HepG2 (cell line): ENCODE results near the gene DCAF8. TPM values are rescaled to one million over a fixed set of nuclear protein-coding genes. Genes with fewer than 3 reads are reported as not detected.

Experiments used
- ATAC-seq: fragments of 200-7000 bp; cut with Tn5 transposase; 3 replicates; pipeline ENCODE4 v1.9.1; 2020; ENCODE audit warnings: mild to moderate bottlenecking, moderate library complexity
- BruUV-seq: library from RNA; stranded (reverse); fragments of 400-500 nt; replicated peaks from 2 replicates; lab custom pipeline; 2021; lab: Mats Ljungman, UMichigan
- CTCF ChIA-PET: fragments of 300-600 bp; formaldehyde crosslinking; extraction: SDS; loops from one replicate; lab custom pipeline; 2021; ENCODE audit warnings: low total read pairs, inconsistent platforms, low intra/inter-chr PET ratio; lab: Yijun Ruan, JAX
- POLR2A ChIA-PET: fragments of 350-600 bp; sonication (Branson Sonifier 250); formaldehyde crosslinking; loops from one replicate; lab custom pipeline; 2020; ENCODE audit warnings: antibody characterized with exemption, inconsistent platforms; lab: Yijun Ruan, JAX
- DNase-seq: peaks from one replicate; pipeline ENCODE4 v3.0.0-alpha.2; 2015; ENCODE audit warnings: low spot score
- FAIRE-seq: peaks from 3 replicates; lab custom pipeline; 2011; peaks lifted over from hg19 to GRCh38; lab: Jason Lieb, UNC
- H2AFZ ChIP-seq: one replicate; pipeline ENCODE4 v1.6.1; 2011; ENCODE audit warnings: low read length, inconsistent platforms
- H3K27ac ChIP-seq: fragments of 300-600 bp; 3 replicates; pipeline ENCODE4 v1.8.0; 2011; ENCODE audit warnings: mixed run types, mild to moderate bottlenecking, mixed read lengths, low read length, inconsistent platforms; ENCODE audit not compliant: insufficient read depth; ENCODE audit errors: extremely low read length
- H3K27me3 ChIP-seq, 2 experiments: fragments of 200-600 bp in 1 of 2; 2 replicates in 1 of 2; 3 replicates in 1 of 2; pipeline versions ENCODE4 v1.6.0 to v1.8.0; 2011; ENCODE audit warnings: low read length in 2 of 2, mild to moderate bottlenecking in 2 of 2, moderate library complexity in 2 of 2, inconsistent platforms in 1 of 2; ENCODE audit not compliant: insufficient read depth in 2 of 2, control insufficient read depth in 1 of 2
- H3K36me3 ChIP-seq, 2 experiments: fragments of 200-600 bp in 1 of 2; replicated peaks in 1 of 2; 2 replicates in 1 of 2; 3 replicates in 1 of 2; pipeline versions ENCODE4 v1.5.1 to v1.8.0; 2011; ENCODE audit warnings: low read length in 2 of 2, inconsistent platforms in 1 of 2; ENCODE audit not compliant: insufficient read depth in 2 of 2, control insufficient read depth in 1 of 2
- H3K4me1 ChIP-seq: 2 replicates; pipeline ENCODE4 v1.5.1; 2012; ENCODE audit warnings: low read length, inconsistent platforms; ENCODE audit not compliant: insufficient read depth
- H3K4me2 ChIP-seq: 2 replicates; pipeline ENCODE4 v1.6.0; 2011; ENCODE audit warnings: low read depth, low read length, inconsistent platforms
- H3K4me3 ChIP-seq, 3 experiments: fragments of 200-600 bp in 1 of 3; sonication (generic), shearing (Covaris generic) in 1 of 3; replicated peaks in 1 of 3; 2 replicates each; pipeline ENCODE4 v1.5.1; 2011 to 2016; ENCODE audit warnings: low read length in 3 of 3, inconsistent platforms in 2 of 3, low read depth in 2 of 3, mild to moderate bottlenecking in 2 of 3, control low read depth in 1 of 3, mixed read lengths in 1 of 3; ENCODE audit not compliant: insufficient read depth in 1 of 3
- H3K79me2 ChIP-seq: one replicate; pipeline ENCODE4 v1.6.1; 2011; ENCODE audit warnings: low read length, inconsistent platforms; ENCODE audit not compliant: insufficient read depth
- H3K9ac ChIP-seq: 2 replicates; pipeline ENCODE4 v1.6.0; 2011; ENCODE audit warnings: mild to moderate bottlenecking, low read depth, low read length, inconsistent platforms; ENCODE audit not compliant: insufficient read depth
- H3K9me3 ChIP-seq: 2 replicates; pipeline ENCODE4 v1.5.1; 2012; ENCODE audit warnings: mild to moderate bottlenecking, low read length
- H4K20me1 ChIP-seq: 2 replicates; pipeline ENCODE4 v1.6.0; 2011; ENCODE audit warnings: inconsistent platforms, mild to moderate bottlenecking, low read length, moderate library complexity; ENCODE audit not compliant: insufficient read depth
- BHLHE40 ChIP-seq: IDR thresholded peaks from 2 replicates; pipeline ENCODE4 v1.6.1; 2011; ENCODE audit warnings: low read length, improper control_type of control experiment
- BRCA1 ChIP-seq: sonication (generic); formaldehyde crosslinking; IDR thresholded peaks from 2 replicates; pipeline ENCODE4 v1.4.0; 2020; ENCODE audit warnings: missing genetic modification reagents
- CCDC6 ChIP-seq: sonication (generic); formaldehyde crosslinking; IDR thresholded peaks from 2 replicates; pipeline ENCODE4 v1.8.1; 2022; ENCODE audit warnings: mild to moderate bottlenecking, missing genetic modification reagents, moderate library complexity
- HOXA5 ChIP-seq: sonication (generic); formaldehyde crosslinking; IDR thresholded peaks from 2 replicates; pipeline ENCODE4 v1.4.0; 2020; ENCODE audit warnings: missing genetic modification reagents
- KAT7 ChIP-seq: IDR thresholded peaks from 2 replicates; pipeline ENCODE4 v1.6.1; 2018; ENCODE audit warnings: borderline replicate concordance, missing compliant biosample characterization
- MXD4 ChIP-seq: IDR thresholded peaks from 2 replicates; pipeline ENCODE4 v1.6.1; 2016; ENCODE audit warnings: mild to moderate bottlenecking, missing biosample characterization, missing genetic modification reagents
- RAD21 ChIP-seq: fragments of 450-650 bp; formaldehyde crosslinking; IDR thresholded peaks from 2 replicates; pipeline ENCODE4 v1.5.0; 2020; ENCODE audit warnings: mild to moderate bottlenecking
- SMC3 ChIP-seq: IDR thresholded peaks from 2 replicates; pipeline ENCODE4 v1.6.1; 2011; ENCODE audit warnings: low read length, improper control_type of control experiment
- SOX5 ChIP-seq: IDR thresholded peaks from 2 replicates; pipeline ENCODE4 v1.6.1; 2016; ENCODE audit warnings: borderline replicate concordance
- STAG1 ChIP-seq: sonication (generic); formaldehyde crosslinking; IDR thresholded peaks from 2 replicates; pipeline ENCODE4 v1.4.0; 2020; ENCODE audit warnings: missing genetic modification reagents
- TEAD3 ChIP-seq: optimal IDR thresholded peaks from 2 replicates; pipeline ENCODE3; 2016; ENCODE audit warnings: borderline replicate concordance
- ZFX ChIP-seq: sonication (generic); formaldehyde crosslinking; IDR thresholded peaks from 2 replicates; pipeline ENCODE4 v1.4.0; 2020; ENCODE audit warnings: mild to moderate bottlenecking, low read depth, missing genetic modification reagents, moderate library complexity
- ZNF10 ChIP-seq: sonication (generic); formaldehyde crosslinking; IDR thresholded peaks from 2 replicates; pipeline ENCODE4 v1.4.0; 2020; ENCODE audit warnings: mild to moderate bottlenecking, low read depth, missing genetic modification reagents, borderline replicate concordance
- ZNF350 ChIP-seq: sonication (generic); formaldehyde crosslinking; IDR thresholded peaks from 2 replicates; pipeline ENCODE4 v1.4.0; 2020; ENCODE audit warnings: mild to moderate bottlenecking, low read depth, missing genetic modification reagents, borderline replicate concordance
- WGBS: methylation state at CpG from one replicate; pipeline ENCODE4 v1.1.6; 2017; ENCODE audit warnings: low lambda C conversion rate; 5-methylcytosine and 5-hydroxymethylcytosine counted together
- in situ Hi-C: cut with HindIII; loops from 2 replicates; pipeline ENCODE4 v1.10.0; 2017; ENCODE audit warnings: low pct_unique_long_range_greater_than_20kb; ENCODE audit not compliant: extremely low pct_ligation_motif_present
- intact Hi-C: fragments of 100-400 bp; cut with micrococcal nuclease; formaldehyde crosslinking; loops from one replicate; pipeline ENCODE4 v1.10.0; 2022; ENCODE audit not compliant: unreplicated experiment
- polyA plus RNA-seq, 8 experiments: library from polyadenylated mRNA; depleted of rRNA in 3 of 8; stranded (reverse) in 7 of 8; unstranded in 1 of 8; fragments of >200 nt; fragmentation: Illumina TruSeq in 4 of 8; extraction: Trizol in 4 of 8; gene quantifications; 2 replicates each; pipeline versions ENCODE4 v1.2.1 to v1.2.3, GENCODE V29; 2011 to 2016; ENCODE audit warnings: low read depth in 4 of 8, missing spikeins in 1 of 8, mixed read lengths in 1 of 8; ENCODE audit not compliant: insufficient read depth in 1 of 8
- total RNA-seq, 5 experiments: library from RNA; depleted of rRNA; stranded (reverse); fragments of >200 nt; fragmentation: Illumina TruSeq; extraction: Trizol; gene quantifications; 2 replicates each; pipeline ENCODE4 v1.2.3, GENCODE V29; 2016; ENCODE audit warnings: low read depth in 1 of 5
- TF ChIP-seq, protein P1 (sequence below): sonication (generic); IDR thresholded peaks from 2 replicates; pipeline ENCODE4 v1.6.1; 2016; ENCODE audit warnings: low read depth, borderline replicate concordance
- TF ChIP-seq, protein P2 (sequence below), 2 experiments: sonication (generic) in 1 of 2; formaldehyde crosslinking in 1 of 2; IDR thresholded peaks; 2 replicates each; pipeline versions ENCODE4 v1.4.0 to v1.6.1; 2018 to 2020; ENCODE audit warnings: missing genetic modification reagents in 2 of 2, borderline replicate concordance in 1 of 2, low read depth in 1 of 2, mild to moderate bottlenecking in 1 of 2, missing biosample characterization in 1 of 2
- TF ChIP-seq, protein P3 (sequence below): IDR thresholded peaks from 2 replicates; pipeline ENCODE4 v1.6.1; 2012; ENCODE audit warnings: inconsistent platforms
- TF ChIP-seq, protein P4 (sequence below): sonication (generic); formaldehyde crosslinking; IDR thresholded peaks from 2 replicates; pipeline ENCODE4 v1.4.0; 2020; ENCODE audit warnings: missing genetic modification reagents

DCAF8 gene
- total and polyA plus RNA-seq, 2 of the 13 experiments (the other 11 are each of a cell fraction or from before 2014, with no cell fraction given): 73.4 to 79.8 TPM

DNA sequence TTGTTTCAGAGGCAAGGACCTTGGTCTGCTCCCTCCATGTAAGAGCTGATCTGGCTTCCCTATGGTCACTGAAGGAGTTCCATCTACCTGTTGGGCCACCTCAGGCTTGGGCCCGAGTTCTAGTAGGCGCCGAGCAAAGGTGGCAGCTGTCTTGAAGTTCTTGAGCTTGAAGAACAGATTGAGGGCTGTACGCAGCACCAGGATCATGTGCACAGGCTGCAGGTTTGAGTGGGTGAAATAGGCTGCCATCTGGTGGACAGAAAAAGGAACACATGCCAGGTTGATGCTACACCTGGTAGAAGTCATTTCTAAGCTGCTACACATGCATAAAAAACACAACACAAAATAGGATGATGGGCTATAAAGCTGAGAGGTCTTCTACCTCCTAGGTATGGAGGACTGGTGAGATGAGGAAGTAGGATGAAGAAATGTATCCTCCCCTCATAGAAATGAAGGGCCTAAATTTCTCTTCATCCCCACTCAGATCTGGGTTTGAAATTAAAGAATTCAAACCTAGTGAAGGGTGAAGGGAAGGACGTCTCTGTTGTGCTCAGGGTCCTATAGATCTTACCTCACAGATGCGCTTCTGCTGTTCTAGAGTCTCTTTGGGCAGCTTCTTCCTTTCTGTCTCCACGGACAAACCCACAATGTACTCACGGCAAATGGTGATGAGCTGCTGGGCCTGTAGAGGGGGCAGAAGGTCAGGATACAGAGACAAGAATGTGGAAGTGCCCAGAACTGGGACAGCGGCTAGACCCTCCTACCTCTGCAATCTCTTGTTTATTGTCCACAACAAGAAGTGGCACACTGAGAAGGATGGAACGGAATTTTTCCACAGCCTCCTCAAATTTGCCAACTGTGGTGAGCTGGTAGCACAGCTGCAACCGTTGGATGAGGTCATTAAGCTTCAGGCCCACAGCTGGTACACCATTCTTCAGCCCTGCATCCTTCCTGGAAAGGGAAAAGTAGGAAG lies 29.2 kb upstream of the DCAF8 start:
- no peaks in the 10 kb centered on the region for H3K27me3 ChIP-seq
- ChIA-PET POLR2A (interaction anchor here (0.7 to 1.3 kb wide), 6 partner anchors 29 to 191 kb away, joined by 3 to 6 read pairs (median 3); partner anchors contain the start of genes CASQ1 and DCAF8), CTCF (interaction anchor here (1.8 to 2.2 kb wide), 2 partner anchors 98 to 190 kb away, joined by 11 to 13 read pairs; no protein-coding TSS in a partner anchor)
- H2AFZ ChIP-seq: no peak overlapping the region
- H3K4me2 ChIP-seq: no peak overlapping the region
- DNase-seq (peak; percentile 65), FAIRE-seq (peak; percentile 93), ATAC-seq (peak; percentile 91)
- peaks cover 12% of the 10 kb centered on the region for H4K20me1 ChIP-seq
- H3K27ac ChIP-seq: no peak overlapping the region
- WGBS: 75% methylated on average over 9 of the region's 11 CpGs
- H3K79me2 ChIP-seq: no peaks in the 10 kb centered on the region
- H3K9ac ChIP-seq: no peak overlapping the region; the same call in 1 of the 2 replicates
- in situ Hi-C loops (loop anchor here (5.0 kb wide), 1 partner anchor 99 kb away; the partner anchor contains the start of gene CASQ1), intact Hi-C loops (loop anchor here (1.0 kb wide), 1 partner anchor 98 kb away; no protein-coding TSS in a partner anchor)
- no peak overlapping the region for H3K4me3 ChIP-seq
- H3K9me3 ChIP-seq: no peaks in the 10 kb centered on the region
- BruUV-seq: no TSS peak
- peaks cover 48 to 74% of the 10 kb centered on the region in 2 experiments for H3K36me3 ChIP-seq
- peaks cover 17% of the 10 kb centered on the region for H3K4me1 ChIP-seq
- TF ChIP-seq MXD4 (CRISPR knock-in tag) (peak; percentile 43; the same call in 1 of the 2 replicates), STAG1 (CRISPR knock-in tag) (peak; percentile 49), CCDC6 (CRISPR knock-in tag) (0 out of 2 replicates have a peak, but pooled peaks have one; percentile 53), RAD21 (CRISPR knock-in tag) (peak; percentile 31; the same call in 1 of the 2 replicates), HOXA5 (CRISPR knock-in tag) (no peak), ZNF10 (no peak), SOX5 (CRISPR knock-in tag) (0 out of 2 replicates have a peak, but pooled peaks have one; percentile 7), BHLHE40 (peak; percentile 25; the same call in 1 of the 2 replicates), TEAD3 (peak; percentile 26), ZFX (0 out of 2 replicates have a peak, but pooled peaks have one; percentile 12), ZNF350 (CRISPR knock-in tag) (peak; percentile 24; the same call in 1 of the 2 replicates), SMC3 (peak; percentile 75), KAT7 (no peak), BRCA1 (no peak)
- TF ChIP-seq, protein P1, sequence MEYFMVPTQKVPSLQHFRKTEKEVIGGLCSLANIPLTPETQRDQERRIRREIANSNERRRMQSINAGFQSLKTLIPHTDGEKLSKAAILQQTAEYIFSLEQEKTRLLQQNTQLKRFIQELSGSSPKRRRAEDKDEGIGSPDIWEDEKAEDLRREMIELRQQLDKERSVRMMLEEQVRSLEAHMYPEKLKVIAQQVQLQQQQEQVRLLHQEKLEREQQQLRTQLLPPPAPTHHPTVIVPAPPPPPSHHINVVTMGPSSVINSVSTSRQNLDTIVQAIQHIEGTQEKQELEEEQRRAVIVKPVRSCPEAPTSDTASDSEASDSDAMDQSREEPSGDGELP: peak; percentile 11; the same call in 1 of the 2 replicates
- TF ChIP-seq, protein P2, sequence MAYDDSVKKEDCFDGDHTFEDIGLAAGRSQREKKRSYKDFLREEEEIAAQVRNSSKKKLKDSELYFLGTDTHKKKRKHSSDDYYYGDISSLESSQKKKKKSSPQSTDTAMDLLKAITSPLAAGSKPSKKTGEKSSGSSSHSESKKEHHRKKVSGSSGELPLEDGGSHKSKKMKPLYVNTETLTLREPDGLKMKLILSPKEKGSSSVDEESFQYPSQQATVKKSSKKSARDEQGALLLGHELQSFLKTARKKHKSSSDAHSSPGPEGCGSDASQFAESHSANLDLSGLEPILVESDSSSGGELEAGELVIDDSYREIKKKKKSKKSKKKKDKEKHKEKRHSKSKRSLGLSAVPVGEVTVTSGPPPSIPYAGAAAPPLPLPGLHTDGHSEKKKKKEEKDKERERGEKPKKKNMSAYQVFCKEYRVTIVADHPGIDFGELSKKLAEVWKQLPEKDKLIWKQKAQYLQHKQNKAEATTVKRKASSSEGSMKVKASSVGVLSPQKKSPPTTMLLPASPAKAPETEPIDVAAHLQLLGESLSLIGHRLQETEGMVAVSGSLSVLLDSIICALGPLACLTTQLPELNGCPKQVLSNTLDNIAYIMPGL (CRISPR knock-in tag; IDR thresholded peaks at IDR 0.05; ENCODE audit: borderline replicate concordance in 1 of 2, low read depth in 1 of 2): peak in 1 of 2 experiments; percentile 35; a peak in 1 of 4 replicates
- TF ChIP-seq, protein P3, sequence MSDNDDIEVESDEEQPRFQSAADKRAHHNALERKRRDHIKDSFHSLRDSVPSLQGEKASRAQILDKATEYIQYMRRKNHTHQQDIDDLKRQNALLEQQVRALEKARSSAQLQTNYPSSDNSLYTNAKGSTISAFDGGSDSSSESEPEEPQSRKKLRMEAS: peak; percentile 30; the same call in 1 of the 2 replicates
- TF ChIP-seq, protein P4, sequence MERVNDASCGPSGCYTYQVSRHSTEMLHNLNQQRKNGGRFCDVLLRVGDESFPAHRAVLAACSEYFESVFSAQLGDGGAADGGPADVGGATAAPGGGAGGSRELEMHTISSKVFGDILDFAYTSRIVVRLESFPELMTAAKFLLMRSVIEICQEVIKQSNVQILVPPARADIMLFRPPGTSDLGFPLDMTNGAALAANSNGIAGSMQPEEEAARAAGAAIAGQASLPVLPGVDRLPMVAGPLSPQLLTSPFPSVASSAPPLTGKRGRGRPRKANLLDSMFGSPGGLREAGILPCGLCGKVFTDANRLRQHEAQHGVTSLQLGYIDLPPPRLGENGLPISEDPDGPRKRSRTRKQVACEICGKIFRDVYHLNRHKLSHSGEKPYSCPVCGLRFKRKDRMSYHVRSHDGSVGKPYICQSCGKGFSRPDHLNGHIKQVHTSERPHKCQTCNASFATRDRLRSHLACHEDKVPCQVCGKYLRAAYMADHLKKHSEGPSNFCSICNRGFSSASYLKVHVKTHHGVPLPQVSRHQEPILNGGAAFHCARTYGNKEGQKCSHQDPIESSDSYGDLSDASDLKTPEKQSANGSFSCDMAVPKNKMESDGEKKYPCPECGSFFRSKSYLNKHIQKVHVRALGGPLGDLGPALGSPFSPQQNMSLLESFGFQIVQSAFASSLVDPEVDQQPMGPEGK (CRISPR knock-in tag): peak; percentile 9; the same call in 1 of the 2 replicates
